OCI-M2 (cell line): Measurements from ENCODE around the gene PDE4D.
"Not testable (repeated sequence)": the region's sequence is repeated elsewhere in the genome, so short reads cannot be mapped to it uniquely, and the experiment has no call there.

Source experiments
- DNase-seq: peaks from one replicate; lab custom pipeline; 2025; ENCODE audit not compliant: unreplicated experiment; lab: John Stamatoyannopoulos, UW

Gene PDE4D

GRCh38 chr5:59064293-59064692 lies 829.2 kb downstream of the PDE4D start:
- DNase-seq, result no peak

- no peak for DNase-seq
These were observed 830.4 kb downstream of the PDE4D start for GRCh38 chr5:59062986-59063683.

GRCh38 chr5:59061377-59061776 lies 832.1 kb downstream of the PDE4D start:
- no peak for DNase-seq

- DNase-seq, result no peak
These were observed 834.4 kb downstream of the PDE4D start for GRCh38 chr5:59058969-59059687.

- DNase-seq, result no peak
These were observed 835.3 kb downstream of the PDE4D start for GRCh38 chr5:59058237-59058636.

GRCh38 chr5:59056599-59056998 lies 836.9 kb downstream of the PDE4D start:
- DNase-seq, result not testable (repeated sequence)

- DNase-seq, result no peak
These were observed 837.6 kb downstream of the PDE4D start for GRCh38 chr5:59055745-59056448.

- DNase-seq, result no peak
These were observed 838.5 kb downstream of the PDE4D start for GRCh38 chr5:59054963-59055528.

GRCh38 chr5:59051951-59052350 lies 841.6 kb downstream of the PDE4D start:
- no peak for DNase-seq

GRCh38 chr5:59049095-59049494 lies 844.4 kb downstream of the PDE4D start:
- DNase-seq, result no peak

GRCh38 chr5:59042201-59043055 lies 851.1 kb downstream of the PDE4D start:
- DNase-seq, result no peak

GRCh38 chr5:59041355-59041754 lies 852.2 kb downstream of the PDE4D start:
- no peak for DNase-seq

GRCh38 chr5:59040804-59041201 lies 852.7 kb downstream of the PDE4D start:
- DNase-seq, result no peak

GRCh38 chr5:59040024-59040803 lies 853.3 kb downstream of the PDE4D start:
- no peak for DNase-seq

- DNase-seq, result no peak
These were observed 854.1 kb downstream of the PDE4D start for GRCh38 chr5:59039296-59040023.

- DNase-seq, result no peak
These were observed 854.7 kb downstream of the PDE4D start for GRCh38 chr5:59038798-59039295.

GRCh38 chr5:59037941-59038797 lies 855.4 kb downstream of the PDE4D start:
- DNase-seq, result no peak

- DNase-seq, result no peak
These were observed 856.1 kb downstream of the PDE4D start for GRCh38 chr5:59037453-59037852.
